Neural progenitor cell (in vitro differentiated cells): ENCODE data around the gene PAH.

ENCODE experiments used
- CTCF ChIP-seq: fragments of 200-600 bp; sonication (generic); IDR thresholded peaks from 2 replicates; pipeline ENCODE4 v1.5.1; 2017; ENCODE audit warnings: antibody characterized with exemption, mild to moderate bottlenecking
- EZH2 ChIP-seq: fragments of 200-600 bp; sonication (generic); IDR thresholded peaks from 2 replicates; pipeline ENCODE4 v1.6.1; 2017; ENCODE audit warnings: antibody characterized with exemption, mild to moderate bottlenecking, moderate library complexity
- EZH2phosphoT487 ChIP-seq: fragments of 200-600 bp; sonication (generic); IDR thresholded peaks from 2 replicates; pipeline ENCODE4 v1.6.1; 2017; ENCODE audit warnings: antibody characterized with exemption

DNA sequence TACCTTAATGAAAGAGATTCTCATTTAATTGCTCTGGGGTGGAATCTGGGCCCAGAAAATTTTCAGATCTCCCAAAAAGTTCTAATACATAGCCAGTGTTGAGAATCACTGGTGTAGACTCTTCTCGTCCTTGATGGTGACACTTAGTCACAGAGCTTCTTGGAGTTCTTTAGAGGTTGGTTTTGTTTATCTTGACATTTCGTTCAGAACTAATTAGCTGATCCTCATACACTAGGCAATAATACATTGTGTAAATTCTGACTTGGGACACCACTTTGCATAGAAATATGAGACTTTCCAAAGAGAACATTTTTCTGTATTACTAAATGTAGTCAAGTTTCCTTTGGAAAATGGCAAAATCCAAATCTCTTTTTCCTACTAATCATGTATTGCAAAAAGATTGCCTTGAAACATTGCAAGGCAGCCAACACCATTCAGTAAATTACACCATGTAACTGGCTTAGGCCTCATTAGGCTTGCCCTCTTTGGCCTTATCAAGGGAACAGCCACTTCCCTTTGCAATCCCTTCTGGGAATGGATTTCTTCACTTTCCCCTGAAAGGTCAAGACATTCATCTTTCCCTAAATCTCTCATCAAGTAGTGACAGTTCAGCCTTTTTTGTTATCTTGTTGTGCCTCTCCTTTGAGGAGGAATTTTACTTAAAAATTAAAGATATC lies 102.2 kb downstream of the PAH start:
- TF ChIP-seq CTCF, result no peak
- no peak for TF ChIP-seq EZH2
- TF ChIP-seq EZH2phosphoT487, result no peak
